NCI-H460 (cell line): ENCODE data around the gene SDF2. TPM values are rescaled to one million over a fixed set of nuclear protein-coding genes. Genes with fewer than 3 reads are reported as not detected.

Experiments
- DNase-seq: peaks from one replicate; pipeline ENCODE4 v3.0.0-alpha.2; 2016; ENCODE audit warnings: low read depth; ENCODE audit errors: extremely low read depth
- polyA plus RNA-seq: library from polyadenylated mRNA; depleted of rRNA; stranded (reverse); fragments of >200 nt; gene quantifications from 2 replicates; pipeline ENCODE4 v1.2.3, GENCODE V29; 2014; cell fraction: nucleus; rRNA removed
- total RNA-seq: library from RNA; depleted of rRNA; stranded (reverse); fragments of >200 nt; shearing (Covaris generic); gene quantifications from 2 replicates; pipeline ENCODE4 v1.2.3, GENCODE V29; 2014; rRNA removed

Gene SDF2, protein sequence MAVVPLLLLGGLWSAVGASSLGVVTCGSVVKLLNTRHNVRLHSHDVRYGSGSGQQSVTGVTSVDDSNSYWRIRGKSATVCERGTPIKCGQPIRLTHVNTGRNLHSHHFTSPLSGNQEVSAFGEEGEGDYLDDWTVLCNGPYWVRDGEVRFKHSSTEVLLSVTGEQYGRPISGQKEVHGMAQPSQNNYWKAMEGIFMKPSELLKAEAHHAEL
- total RNA-seq, result 49.5 and 52.6 TPM in 2 replicates
- polyA plus RNA-seq, result 48.8 and 52.2 TPM in 2 replicates

DNA sequence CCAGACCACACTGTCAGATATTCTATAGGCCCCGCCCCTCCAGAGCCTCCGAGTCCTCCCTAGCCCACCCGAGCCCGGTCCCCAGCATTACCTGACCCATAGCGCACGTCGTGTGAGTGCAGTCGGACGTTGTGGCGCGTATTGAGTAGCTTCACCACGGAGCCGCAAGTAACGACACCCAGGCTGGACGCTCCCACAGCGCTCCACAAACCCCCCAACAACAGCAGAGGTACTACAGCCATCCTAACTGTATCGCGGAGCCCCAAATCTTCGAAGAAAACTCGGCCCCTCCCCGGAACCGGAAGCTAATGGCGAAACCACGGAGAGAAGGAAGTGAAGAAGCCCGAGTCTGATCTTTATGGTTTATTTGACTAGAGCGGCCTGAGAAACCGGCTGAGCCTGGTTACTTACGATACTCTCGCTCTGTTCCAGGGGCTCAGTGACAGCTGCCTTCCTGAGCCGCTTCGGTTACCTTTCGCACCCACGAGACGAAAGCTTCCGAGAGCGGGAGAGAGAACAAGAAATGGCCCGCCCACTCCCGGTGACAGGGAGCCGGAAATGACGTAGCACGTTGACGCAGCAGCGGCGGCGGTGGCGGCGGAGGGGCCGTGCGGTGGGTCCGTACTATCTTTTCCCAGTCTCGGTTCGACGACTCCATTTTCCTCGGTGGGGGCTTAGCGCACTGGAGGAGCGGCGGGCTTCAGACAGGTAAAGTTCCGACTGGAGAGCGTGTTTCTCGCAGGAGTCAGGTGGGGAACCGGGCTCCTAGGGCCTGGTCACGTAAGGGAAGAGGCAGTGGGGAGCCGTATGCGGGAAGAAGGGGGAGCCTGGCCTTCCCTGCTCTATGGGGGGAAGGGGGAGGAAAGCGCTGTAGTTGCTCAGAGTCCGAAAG is at the start of gene SDF2, which contains the start of gene SUPT6H:
Gene SDF2, minus strand, starts transcription at position 272 of the 892 bp plus-strand sequence. Its CDS starts 30 bp downstream, at position 242.
Gene SUPT6H, plus strand, starts transcription at position 571 of the 892 bp plus-strand sequence. CDS start 11,197 bp downstream, outside the sequence.
- peak; percentile 78 for DNase-seq

DNA sequence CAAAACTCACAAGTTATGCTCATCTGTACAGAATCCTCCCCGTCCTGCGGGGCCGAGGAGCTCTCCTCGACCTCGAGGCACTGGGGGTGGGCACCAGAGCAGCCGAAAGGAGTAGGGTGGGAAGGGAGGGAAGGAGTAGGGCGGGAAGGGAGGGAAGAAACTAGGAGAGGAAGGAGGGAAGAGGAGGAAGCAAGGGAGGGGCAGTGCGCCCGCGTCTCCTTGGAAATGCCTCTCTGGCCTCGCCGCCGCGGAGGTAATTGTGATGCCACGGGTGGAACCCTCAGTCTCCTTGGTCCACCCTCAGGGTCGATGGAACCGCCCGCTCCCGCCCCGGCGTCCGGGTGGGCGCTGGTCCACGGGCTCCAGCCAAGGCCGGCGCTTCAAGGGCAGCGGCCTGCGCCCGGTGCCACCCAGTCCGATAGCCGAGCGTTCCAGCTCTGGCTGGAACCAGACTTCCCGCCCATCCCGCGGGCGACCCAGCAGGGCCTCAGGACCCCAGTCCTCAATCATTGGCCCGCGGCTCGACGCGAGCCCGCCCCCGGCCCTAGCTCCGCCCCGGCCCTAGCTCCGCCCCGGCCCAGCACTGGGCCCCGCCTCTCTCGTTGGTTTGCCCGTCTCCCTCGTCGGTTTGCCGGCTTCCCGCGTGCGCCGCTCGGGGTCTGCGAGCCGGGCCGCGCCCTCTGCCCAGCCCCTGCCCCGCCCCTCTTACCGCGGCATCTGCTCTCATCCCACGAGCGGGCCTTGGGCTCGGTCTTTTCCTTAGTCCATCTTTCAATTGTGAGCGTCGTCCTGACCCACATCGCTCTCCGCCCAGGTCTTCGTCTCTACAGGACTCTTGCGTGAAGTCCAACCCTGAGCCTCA is 49.4 kb upstream of the SDF2 start:
- peak; percentile 86 for DNase-seq

DNA sequence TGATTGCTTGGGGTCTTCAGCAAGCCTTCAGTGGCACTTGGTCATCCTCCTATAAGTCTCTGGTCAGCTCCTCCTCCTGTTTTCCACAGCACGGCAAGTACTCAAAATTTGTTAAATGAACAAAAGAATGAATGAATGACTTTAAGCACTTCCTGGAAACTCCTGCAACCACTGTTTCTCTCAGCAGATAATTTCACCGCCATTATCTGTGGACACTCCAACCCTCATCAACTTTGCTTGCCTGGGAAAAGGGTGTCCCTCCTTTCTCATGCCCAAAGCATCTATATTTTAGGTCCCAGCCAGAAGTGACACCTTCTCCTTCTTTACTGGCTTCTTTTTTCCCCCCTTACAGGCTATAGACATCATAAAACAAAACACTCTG is 45.6 kb upstream of the SDF2 start:
- DNase-seq, result no peak

DNA sequence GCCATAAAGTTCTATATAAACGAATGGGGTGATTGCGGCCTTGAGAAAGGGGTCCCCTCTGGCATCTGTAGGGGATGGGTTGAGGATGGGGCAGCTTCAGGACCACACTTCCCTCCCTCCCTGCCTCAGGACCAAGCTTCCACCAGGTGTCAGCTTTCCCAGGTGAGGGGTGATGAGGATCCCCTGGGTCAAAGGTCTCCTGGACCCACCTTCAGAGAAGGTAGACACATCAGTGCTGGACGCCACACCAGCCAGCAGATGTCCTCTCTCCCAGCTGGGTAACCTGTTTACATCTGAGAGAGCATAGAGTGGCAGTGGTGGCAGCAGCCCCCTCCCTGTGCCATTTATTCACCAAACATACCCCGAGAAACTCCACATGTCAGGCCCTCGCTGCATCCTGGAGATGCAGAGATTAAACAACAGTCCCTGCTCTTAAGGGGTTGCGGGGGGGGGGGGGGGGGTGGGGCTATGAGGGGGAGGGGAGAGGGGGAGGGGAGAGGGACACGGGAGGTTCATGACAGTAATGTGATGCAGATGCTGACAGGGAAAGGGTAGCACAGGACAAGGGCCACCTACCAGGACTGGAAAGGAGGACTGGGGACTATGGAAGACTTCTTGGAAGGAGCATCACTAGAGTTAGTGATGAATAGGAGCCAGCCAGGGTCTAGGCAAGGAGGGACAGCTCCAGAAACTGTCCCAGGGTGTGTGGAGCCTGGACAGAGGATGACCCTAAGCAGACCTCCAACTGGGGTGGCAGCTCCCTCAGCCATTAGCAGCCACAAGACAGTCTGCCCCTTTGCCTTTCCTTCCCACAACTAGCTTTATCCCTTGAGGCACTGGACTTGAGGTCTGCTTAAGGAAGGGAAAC is 45.0 kb upstream of the SDF2 start:
- no peak for DNase-seq

DNA sequence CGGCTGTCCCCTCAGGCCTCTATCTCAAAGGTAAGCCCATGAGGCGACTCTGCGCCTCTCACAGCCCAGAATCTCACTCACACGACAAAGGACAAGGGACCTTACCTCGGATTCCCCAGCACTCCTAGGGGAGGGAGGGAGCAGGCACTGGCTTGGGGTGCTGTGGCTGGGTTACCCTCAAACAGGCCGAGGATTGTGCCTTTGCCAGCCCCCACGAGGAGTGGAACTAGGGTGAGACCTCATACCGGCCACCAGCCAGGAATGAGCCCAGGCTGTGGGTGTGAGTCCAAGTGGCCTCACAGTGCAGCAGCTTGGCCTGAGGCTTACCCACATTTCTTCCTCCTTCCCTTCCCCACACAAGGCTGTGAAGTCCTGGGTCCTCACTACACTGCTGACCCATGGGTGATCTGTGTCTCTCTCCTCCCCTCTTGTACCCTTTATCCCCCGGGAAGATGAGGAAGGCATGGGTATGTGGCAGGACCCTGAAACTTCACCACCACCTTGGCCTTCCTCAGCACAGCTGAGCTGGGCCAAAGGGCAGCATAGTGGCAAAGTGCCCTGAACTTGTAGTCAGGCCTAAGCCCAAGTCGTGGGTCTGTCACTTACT is 44.1 kb upstream of the SDF2 start:
- DNase-seq, result no peak

DNA sequence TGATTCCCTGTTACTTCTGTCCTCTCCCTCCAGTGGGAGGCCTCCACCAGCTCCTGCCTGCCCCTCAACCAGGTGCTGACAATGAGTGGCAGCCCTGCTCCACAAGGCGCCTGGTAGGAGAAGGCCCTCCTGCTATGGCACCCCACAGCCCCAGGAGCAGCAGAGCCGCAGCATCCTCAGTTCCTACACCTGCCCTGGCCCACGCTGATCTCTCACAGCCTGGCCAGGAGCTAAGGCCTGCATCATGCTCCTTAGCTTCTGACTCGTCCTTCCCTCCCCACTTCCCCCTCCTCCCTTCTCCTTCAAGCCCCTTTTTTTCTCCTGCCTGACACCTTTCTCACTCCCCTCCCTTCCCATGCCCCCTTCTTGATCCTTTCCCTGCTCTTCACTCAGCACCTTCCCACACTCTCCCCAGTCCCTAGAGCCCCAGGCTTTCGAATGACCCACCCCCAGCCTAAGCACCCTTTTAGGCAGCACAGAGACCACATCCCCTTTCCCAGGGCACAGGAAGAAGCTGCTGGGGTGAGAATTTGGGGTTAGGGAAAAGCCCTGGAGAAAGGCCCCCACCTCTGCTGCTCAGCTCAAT is 43.5 kb upstream of the SDF2 start:
- no peak for DNase-seq

- DNase-seq, result no peak
Measured at GRCh38 chr17:28704219-28704858, 42.6 kb upstream of the SDF2 start.

GRCh38 chr17:28703552-28704218 is 42.0 kb upstream of the SDF2 start:
- DNase-seq, result no peak

- DNase-seq, result no peak
Measured at GRCh38 chr17:28702752-28703150, 41.0 kb upstream of the SDF2 start.

DNA sequence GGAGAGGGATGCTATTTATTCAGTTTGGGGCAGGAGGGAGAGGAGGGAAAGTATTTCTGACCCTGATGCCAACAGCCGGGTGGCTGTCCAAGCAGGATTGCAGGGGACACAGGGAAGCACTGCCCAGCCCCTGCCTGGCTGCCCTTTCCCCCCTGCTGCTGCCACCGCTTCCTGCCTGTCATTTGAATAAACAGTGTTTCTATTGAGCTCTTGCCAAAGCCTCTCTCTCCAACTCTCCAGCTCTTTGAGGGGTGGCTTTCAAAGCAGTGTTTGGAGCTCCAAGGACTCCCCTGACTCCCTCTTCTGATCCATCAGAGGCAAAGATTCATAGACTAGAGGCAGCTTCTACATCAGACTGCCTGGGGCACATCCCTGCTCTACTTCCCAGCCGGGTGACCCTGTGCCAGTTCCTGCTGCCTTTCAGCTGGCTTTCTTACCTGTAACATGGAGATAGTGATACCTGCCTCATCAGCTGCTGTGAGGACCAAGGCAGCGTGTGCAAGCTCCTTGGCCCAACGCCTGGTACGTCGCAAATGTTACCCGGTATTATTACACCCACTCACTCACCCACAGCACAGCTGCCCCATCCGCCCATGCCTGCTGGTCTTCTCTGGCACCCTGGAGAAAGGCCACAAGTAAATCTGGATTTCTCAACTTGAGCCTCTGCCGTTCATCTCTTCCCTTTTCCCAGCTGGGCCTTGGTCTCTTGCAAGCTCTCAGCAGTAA is 40.5 kb upstream of the SDF2 start:
- DNase-seq, result no peak

GRCh38 chr17:28700830-28701492 is 39.3 kb upstream of the SDF2 start:
- no peak for DNase-seq

GRCh38 chr17:28700278-28700677 is 38.6 kb upstream of the SDF2 start:
- DNase-seq, result no peak

- no peak for DNase-seq
Measured at GRCh38 chr17:28698253-28698941, 36.7 kb upstream of the SDF2 start.

GRCh38 chr17:28693869-28694268 is 32.2 kb upstream of the SDF2 start:
- DNase-seq, result no peak

GRCh38 chr17:28689011-28689410 is 27.3 kb upstream of the SDF2 start:
- no peak for DNase-seq

- no peak for DNase-seq
Measured at GRCh38 chr17:28688481-28688880, 26.8 kb upstream of the SDF2 start.
